BJ (cell line): ENCODE results near the gene MBD5. TPM values are rescaled to one million over a fixed set of nuclear protein-coding genes. Genes with fewer than 3 reads are reported as not detected.

Source experiments
- CTCF ChIA-PET: fragments of 350-600 bp; formaldehyde crosslinking; extraction: SDS; loops from one replicate; lab custom pipeline; 2021; ENCODE audit warnings: antibody characterized with exemption, inconsistent platforms; lab: Yijun Ruan, JAX
- POLR2A ChIA-PET: fragments of 300-600 bp; sonication (Branson Sonifier 250); formaldehyde crosslinking; extraction: SDS; loops from one replicate; lab custom pipeline; 2021; ENCODE audit warnings: antibody characterized with exemption; lab: Charles Lee
- DNase-seq: peaks from one replicate; pipeline ENCODE4 v3.0.0-alpha.2; 2011; ENCODE audit warnings: low read depth
- H3K27me3 ChIP-seq: 2 replicates; pipeline ENCODE4 v1.6.0; 2011; ENCODE audit warnings: low read length; ENCODE audit not compliant: control insufficient read depth, insufficient read depth
- H3K36me3 ChIP-seq: 2 replicates; pipeline ENCODE4 v1.5.1; 2011; ENCODE audit warnings: low read length; ENCODE audit not compliant: control insufficient read depth, insufficient read depth
- H3K4me3 ChIP-seq: 2 replicates; pipeline ENCODE4 v1.5.1; 2011; ENCODE audit warnings: low read depth, mild to moderate bottlenecking, control low read depth, low read length
- polyA plus RNA-seq: library from polyadenylated mRNA; depleted of rRNA; stranded (reverse); fragments of >200 nt; gene quantifications from 2 replicates; pipeline ENCODE4 v1.2.3, GENCODE V29; 2011
- TF ChIP-seq, protein P1 (sequence below): IDR thresholded peaks from 2 replicates; pipeline ENCODE4 v1.5.1; 2011; ENCODE audit warnings: low read depth, mild to moderate bottlenecking, control low read depth, inconsistent platforms, low read length, moderate library complexity; ENCODE audit not compliant: insufficient read depth

Gene MBD5
- polyA plus RNA-seq, 1 experiment = 20.4 TPM

- no peak for DNase-seq
- Histone ChIP-seq H3K4me3 (no peak overlapping the region), H3K27me3 (no peaks in the 10 kb centered on the region), H3K36me3 (no peaks in the 10 kb centered on the region)
- TF ChIP-seq, protein P1, sequence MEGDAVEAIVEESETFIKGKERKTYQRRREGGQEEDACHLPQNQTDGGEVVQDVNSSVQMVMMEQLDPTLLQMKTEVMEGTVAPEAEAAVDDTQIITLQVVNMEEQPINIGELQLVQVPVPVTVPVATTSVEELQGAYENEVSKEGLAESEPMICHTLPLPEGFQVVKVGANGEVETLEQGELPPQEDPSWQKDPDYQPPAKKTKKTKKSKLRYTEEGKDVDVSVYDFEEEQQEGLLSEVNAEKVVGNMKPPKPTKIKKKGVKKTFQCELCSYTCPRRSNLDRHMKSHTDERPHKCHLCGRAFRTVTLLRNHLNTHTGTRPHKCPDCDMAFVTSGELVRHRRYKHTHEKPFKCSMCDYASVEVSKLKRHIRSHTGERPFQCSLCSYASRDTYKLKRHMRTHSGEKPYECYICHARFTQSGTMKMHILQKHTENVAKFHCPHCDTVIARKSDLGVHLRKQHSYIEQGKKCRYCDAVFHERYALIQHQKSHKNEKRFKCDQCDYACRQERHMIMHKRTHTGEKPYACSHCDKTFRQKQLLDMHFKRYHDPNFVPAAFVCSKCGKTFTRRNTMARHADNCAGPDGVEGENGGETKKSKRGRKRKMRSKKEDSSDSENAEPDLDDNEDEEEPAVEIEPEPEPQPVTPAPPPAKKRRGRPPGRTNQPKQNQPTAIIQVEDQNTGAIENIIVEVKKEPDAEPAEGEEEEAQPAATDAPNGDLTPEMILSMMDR = no peak
- ChIA-PET CTCF (no interaction called here), POLR2A (no interaction called here)
These were observed 18.9 kb downstream of the MBD5 start for GRCh38 chr2:148039783-148040182.

GRCh38 chr2:148042219-148042618, 21.3 kb downstream of the MBD5 start:
- H3K4me3 ChIP-seq = no peak overlapping the region
- TF ChIP-seq, protein P1 = no peak
- CTCF ChIA-PET = no interaction called here
- POLR2A ChIA-PET = no interaction called here
- DNase-seq = no peak
- no peaks in the 10 kb centered on the region for H3K27me3 ChIP-seq
- H3K36me3 ChIP-seq = no peaks in the 10 kb centered on the region

DNA sequence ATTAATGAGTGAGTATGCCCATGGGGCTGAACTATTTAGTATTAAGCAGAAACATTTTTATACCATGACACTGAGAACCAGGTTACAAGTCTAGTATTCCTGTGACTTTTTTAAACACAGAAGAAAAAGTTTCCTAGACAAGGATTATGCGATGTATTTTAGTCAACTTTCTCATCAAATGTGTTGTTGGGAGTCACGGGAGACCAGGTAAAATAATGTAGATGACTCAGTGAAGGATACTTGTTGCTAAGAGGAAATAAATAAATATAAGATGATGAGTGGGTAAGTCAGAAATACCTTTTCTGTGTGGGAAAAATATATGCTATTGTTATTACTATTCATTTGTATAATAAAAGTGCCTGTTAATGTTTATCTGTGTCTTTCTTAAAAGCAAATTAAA, 23.4 kb downstream of the MBD5 start:
- POLR2A ChIA-PET = no interaction called here
- CTCF ChIA-PET = no interaction called here
- DNase-seq = no peak
- Histone ChIP-seq H3K27me3 (no peaks in the 10 kb centered on the region), H3K36me3 (no peaks in the 10 kb centered on the region), H3K4me3 (no peak overlapping the region)
- TF ChIP-seq, protein P1 = no peak

DNA sequence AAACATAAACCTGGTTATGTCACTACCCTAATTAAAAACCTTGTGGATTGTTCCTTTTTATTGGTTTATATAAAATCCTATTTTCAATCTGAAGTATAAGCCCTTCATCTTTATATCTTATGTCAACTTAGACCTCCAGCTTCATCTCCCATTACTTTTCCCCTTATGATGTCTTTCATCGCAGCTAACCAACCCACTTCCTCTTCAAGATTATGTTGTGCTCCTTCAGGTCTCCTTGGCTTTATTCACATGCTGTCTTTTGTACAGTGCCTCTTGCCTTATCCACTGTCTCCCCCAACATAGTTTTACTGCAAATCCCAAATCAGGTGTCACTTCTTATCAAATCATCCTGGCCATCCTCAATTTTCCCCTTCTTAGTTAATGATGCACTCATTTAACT, 25.9 kb downstream of the MBD5 start:
- H3K27me3 ChIP-seq = no peaks in the 10 kb centered on the region
- no peak overlapping the region for H3K4me3 ChIP-seq
- CTCF ChIA-PET = no interaction called here
- TF ChIP-seq, protein P1 = no peak
- POLR2A ChIA-PET = no interaction called here
- H3K36me3 ChIP-seq = no peaks in the 10 kb centered on the region
- no peak for DNase-seq

DNA sequence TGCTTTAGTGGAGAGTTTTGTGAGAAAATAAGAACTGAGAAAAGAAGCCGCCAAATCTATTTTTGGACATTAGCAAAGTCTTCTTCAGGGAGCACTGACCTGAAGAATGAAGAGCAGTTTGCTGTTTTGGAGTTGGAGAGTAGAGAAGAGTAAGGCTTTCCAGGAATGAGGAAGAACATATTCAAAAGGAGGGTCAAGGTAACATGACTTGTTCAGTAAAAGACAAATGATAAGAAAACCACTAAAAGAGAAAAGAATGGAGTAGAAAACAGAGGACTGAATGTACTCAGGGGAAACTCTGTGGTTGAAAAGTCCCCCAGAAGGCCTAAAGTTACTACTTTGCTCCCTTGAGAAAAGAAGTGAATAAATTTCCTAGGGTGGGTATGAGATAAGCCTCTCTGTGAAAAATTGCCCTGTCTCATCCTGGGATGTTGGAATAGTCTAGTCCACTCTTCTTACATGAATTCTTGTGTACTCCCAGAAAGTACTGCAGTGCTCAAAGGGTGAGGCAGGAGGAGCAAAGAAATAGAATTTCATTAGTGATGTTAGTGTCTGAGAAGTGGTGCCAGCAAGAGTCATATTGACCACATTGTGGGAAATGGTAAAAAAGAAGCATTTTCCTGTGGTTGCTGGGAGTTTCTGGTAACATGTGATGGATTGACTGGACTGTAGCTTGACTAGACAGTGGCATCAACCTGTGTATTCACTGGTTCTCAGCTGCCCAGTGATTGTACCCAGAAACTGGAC, 27.8 kb downstream of the MBD5 start:
- DNase-seq = no peak
- TF ChIP-seq, protein P1 = no peak
- Histone ChIP-seq H3K4me3 (no peak overlapping the region), H3K27me3 (no peaks in the 10 kb centered on the region), H3K36me3 (no peaks in the 10 kb centered on the region)
- ChIA-PET CTCF (no interaction called here), POLR2A (interaction anchor here (0.7 kb wide), 1 partner anchor 28 kb away, joined by 3 read pairs; the partner anchor contains the start of genes MBD5 and ORC4)
